Lung (tissue), 12 donors: Measurements from ENCODE around the gene HTT. TPM values are rescaled to one million over a fixed set of nuclear protein-coding genes. Genes with fewer than 3 reads are reported as not detected.

ENCODE experiments used
- ATAC-seq: fragments of 200-7000 bp; cut with Tn5 transposase; one replicate; pipeline ENCODE4 v1.9.1; 2020; ENCODE audit warnings: moderate number of reproducible peaks; ENCODE audit not compliant: insufficient read depth, low FRiP score
- DNase-seq, 3 donors: peaks; one replicate each; pipeline ENCODE4 v3.0.0-alpha.2; 2013 to 2017
- H3K27ac ChIP-seq, 2 donors: one replicate each; pipeline ENCODE4 v1.5.1; 2013; ENCODE audit warnings: mild to moderate bottlenecking in 2 of 2, moderate library complexity in 2 of 2, control low read depth in 1 of 2, inconsistent platforms in 1 of 2, low read depth in 1 of 2, low read length in 1 of 2
- H3K27me3 ChIP-seq, 3 donors: one replicate each; pipeline ENCODE4 v1.5.1; 2013; ENCODE audit warnings: low read length in 2 of 3; ENCODE audit not compliant: control insufficient read depth in 3 of 3, insufficient read depth in 3 of 3
- H3K36me3 ChIP-seq, 4 donors: one replicate each; pipeline ENCODE4 v1.5.1; 2013; ENCODE audit warnings: low read length in 4 of 4, mild to moderate bottlenecking in 1 of 4, moderate library complexity in 1 of 4; ENCODE audit not compliant: control insufficient read depth in 4 of 4, insufficient read depth in 4 of 4
- H3K4me1 ChIP-seq, 5 donors: one replicate each; pipeline ENCODE4 v1.5.1; 2013; ENCODE audit warnings: low read length in 5 of 5, mild to moderate bottlenecking in 2 of 5, moderate library complexity in 1 of 5; ENCODE audit not compliant: control insufficient read depth in 5 of 5, insufficient read depth in 5 of 5
- H3K4me3 ChIP-seq: one replicate; pipeline ENCODE4 v1.5.1; 2013; ENCODE audit warnings: mild to moderate bottlenecking, control low read depth, moderate library complexity
- H3K9ac ChIP-seq, 2 donors: one replicate each; pipeline ENCODE4 v1.5.1; 2013; ENCODE audit warnings: low read length in 2 of 2, control low read depth in 1 of 2; ENCODE audit not compliant: insufficient read depth in 1 of 2
- H3K9me3 ChIP-seq, 4 donors: one replicate each; pipeline ENCODE4 v1.5.1; 2013; ENCODE audit warnings: low read length in 3 of 4, mild to moderate bottlenecking in 1 of 4, moderate library complexity in 1 of 4; ENCODE audit not compliant: control insufficient read depth in 4 of 4, insufficient read depth in 3 of 4
- WGBS, 2 donors: extraction: QIAGEN DNeasy Blood & Tissue Kit; methylation state at CpG; one replicate each; pipeline ENCODE4 v1.1.7; 2013; 5-methylcytosine and 5-hydroxymethylcytosine counted together
- polyA plus RNA-seq, 2 donors: library from polyadenylated mRNA; stranded (reverse); fragments of 200-250 nt; gene quantifications; one replicate each; pipeline ENCODE4 v1.2.1, GENCODE V29; 2013
- total RNA-seq, 2 donors: library from RNA; depleted of rRNA in 1 of 2; stranded (reverse); fragments of >200 nt in 1 of 2; gene quantifications; one replicate each; pipeline ENCODE4 v1.2.1, GENCODE V29; 2014 to 2021
- TF ChIP-seq, protein P1 (sequence below): IDR thresholded peaks from 2 replicates; pipeline ENCODE4 v1.5.1; 2012; ENCODE audit warnings: mild to moderate bottlenecking; ENCODE audit errors: control extremely low read depth, extremely low read depth
- donor health status: control.
- donor health status: control.
- donor health status: Bipolar disorder and iron deficiency.
- donor health status: healthy.
- donor health status: DM: yes; HTN: yes; CAD: no.

Gene HTT
- total and polyA plus RNA-seq, 4 donors, result 17.0 to 109 (median 48.4) TPM

DNA sequence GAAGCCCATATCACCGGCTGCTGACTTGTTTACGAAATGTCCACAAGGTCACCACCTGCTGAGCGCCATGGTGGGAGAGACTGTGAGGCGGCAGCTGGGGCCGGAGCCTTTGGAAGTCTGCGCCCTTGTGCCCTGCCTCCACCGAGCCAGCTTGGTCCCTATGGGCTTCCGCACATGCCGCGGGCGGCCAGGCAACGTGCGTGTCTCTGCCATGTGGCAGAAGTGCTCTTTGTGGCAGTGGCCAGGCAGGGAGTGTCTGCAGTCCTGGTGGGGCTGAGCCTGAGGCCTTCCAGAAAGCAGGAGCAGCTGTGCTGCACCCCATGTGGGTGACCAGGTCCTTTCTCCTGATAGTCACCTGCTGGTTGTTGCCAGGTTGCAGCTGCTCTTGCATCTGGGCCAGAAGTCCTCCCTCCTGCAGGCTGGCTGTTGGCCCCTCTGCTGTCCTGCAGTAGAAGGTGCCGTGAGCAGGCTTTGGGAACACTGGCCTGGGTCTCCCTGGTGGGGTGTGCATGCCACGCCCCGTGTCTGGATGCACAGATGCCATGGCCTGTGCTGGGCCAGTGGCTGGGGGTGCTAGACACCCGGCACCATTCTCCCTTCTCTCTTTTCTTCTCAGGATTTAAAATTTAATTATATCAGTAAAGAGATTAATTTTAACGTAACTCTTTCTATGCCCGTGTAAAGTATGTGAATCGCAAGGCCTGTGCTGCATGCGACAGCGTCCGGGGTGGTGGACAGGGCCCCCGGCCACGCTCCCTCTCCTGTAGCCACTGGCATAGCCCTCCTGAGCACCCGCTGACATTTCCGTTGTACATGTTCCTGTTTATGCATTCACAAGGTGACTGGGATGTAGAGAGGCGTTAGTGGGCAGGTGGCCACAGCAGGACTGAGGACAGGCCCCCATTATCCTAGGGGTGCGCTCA is 165.8 kb downstream of the HTT start:
- ATAC-seq (no peak), DNase-seq (no peak)
- Histone ChIP-seq H3K9ac (no peak overlapping the region), H3K27me3 (no peaks in the 10 kb centered on the region), H3K36me3 (peaks cover 5 to 55% (median 17%) of the 10 kb centered on the region in 4 donors), H3K4me3 (no peak overlapping the region), H3K9me3 (peaks cover 0 to 2% (median 0%) of the 10 kb centered on the region in 4 donors), H3K4me1 (peaks cover 0 to 13% (median 7%) of the 10 kb centered on the region in 5 donors), H3K27ac (no peak overlapping the region)
- TF ChIP-seq, protein P1, sequence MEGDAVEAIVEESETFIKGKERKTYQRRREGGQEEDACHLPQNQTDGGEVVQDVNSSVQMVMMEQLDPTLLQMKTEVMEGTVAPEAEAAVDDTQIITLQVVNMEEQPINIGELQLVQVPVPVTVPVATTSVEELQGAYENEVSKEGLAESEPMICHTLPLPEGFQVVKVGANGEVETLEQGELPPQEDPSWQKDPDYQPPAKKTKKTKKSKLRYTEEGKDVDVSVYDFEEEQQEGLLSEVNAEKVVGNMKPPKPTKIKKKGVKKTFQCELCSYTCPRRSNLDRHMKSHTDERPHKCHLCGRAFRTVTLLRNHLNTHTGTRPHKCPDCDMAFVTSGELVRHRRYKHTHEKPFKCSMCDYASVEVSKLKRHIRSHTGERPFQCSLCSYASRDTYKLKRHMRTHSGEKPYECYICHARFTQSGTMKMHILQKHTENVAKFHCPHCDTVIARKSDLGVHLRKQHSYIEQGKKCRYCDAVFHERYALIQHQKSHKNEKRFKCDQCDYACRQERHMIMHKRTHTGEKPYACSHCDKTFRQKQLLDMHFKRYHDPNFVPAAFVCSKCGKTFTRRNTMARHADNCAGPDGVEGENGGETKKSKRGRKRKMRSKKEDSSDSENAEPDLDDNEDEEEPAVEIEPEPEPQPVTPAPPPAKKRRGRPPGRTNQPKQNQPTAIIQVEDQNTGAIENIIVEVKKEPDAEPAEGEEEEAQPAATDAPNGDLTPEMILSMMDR, result no peak
- 92% methylated on average over 29 of the region's 29 CpGs for WGBS, 2 donors

DNA sequence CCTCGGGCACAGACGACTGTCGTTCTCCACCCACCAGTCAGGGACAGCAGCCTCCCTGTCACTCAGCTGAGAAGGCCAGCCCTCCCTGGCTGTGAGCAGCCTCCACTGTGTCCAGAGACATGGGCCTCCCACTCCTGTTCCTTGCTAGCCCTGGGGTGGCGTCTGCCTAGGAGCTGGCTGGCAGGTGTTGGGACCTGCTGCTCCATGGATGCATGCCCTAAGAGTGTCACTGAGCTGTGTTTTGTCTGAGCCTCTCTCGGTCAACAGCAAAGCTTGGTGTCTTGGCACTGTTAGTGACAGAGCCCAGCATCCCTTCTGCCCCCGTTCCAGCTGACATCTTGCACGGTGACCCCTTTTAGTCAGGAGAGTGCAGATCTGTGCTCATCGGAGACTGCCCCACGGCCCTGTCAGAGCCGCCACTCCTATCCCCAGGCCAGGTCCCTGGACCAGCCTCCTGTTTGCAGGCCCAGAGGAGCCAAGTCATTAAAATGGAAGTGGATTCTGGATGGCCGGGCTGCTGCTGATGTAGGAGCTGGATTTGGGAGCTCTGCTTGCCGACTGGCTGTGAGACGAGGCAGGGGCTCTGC is 166.5 kb downstream of the HTT start:
- TF ChIP-seq, protein P1, result no peak
- Histone ChIP-seq H3K9ac (peak overlapping the region in 1 of 2 donors; percentile 67), H3K4me3 (no peak overlapping the region), H3K9me3 (no peaks in the 10 kb centered on the region), H3K27me3 (no peaks in the 10 kb centered on the region), H3K4me1 (peaks cover 0 to 13% (median 7%) of the 10 kb centered on the region in 5 donors), H3K36me3 (peaks cover 5 to 48% (median 13%) of the 10 kb centered on the region in 4 donors), H3K27ac (no peak overlapping the region)
- 87 to 95% methylated on average over 13 of the region's 13 CpGs for WGBS, 2 donors
- ATAC-seq (no peak), DNase-seq (no peak)

DNA sequence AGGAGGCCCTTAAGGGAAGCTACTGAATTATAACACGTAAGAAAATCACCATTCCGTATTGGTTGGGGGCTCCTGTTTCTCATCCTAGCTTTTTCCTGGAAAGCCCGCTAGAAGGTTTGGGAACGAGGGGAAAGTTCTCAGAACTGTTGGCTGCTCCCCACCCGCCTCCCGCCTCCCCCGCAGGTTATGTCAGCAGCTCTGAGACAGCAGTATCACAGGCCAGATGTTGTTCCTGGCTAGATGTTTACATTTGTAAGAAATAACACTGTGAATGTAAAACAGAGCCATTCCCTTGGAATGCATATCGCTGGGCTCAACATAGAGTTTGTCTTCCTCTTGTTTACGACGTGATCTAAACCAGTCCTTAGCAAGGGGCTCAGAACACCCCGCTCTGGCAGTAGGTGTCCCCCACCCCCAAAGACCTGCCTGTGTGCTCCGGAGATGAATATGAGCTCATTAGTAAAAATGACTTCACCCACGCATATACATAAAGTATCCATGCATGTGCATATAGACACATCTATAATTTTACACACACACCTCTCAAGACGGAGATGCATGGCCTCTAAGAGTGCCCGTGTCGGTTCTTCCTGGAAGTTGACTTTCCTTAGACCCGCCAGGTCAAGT is 167.5 kb downstream of the HTT start:
- Histone ChIP-seq H3K4me3 (no peak overlapping the region), H3K27me3 (no peaks in the 10 kb centered on the region), H3K4me1 (peaks cover 0 to 13% (median 7%) of the 10 kb centered on the region in 5 donors), H3K27ac (no peak overlapping the region), H3K9ac (peak overlapping the region in 1 of 2 donors; percentile 67), H3K36me3 (peaks cover 5 to 43% (median 11%) of the 10 kb centered on the region in 4 donors), H3K9me3 (no peaks in the 10 kb centered on the region)
- no peak for ATAC-seq
- peak; percentile 77 to 91 (median 87) for DNase-seq
- TF ChIP-seq, protein P1, result no peak
- 78% methylated on average over 17 of the region's 17 CpGs for WGBS, 2 donors
